Breast epithelium (tissue), 3 donors: Measurements from ENCODE around the gene CADM1.

Experiments
- CTCF ChIP-seq, 3 donors: fragments of 450-650 bp; IDR thresholded peaks; one replicate each; pipeline ENCODE4 v1.5.1; 2016 to 2017; ENCODE audit warnings: antibody characterized with exemption in 3 of 3, mild to moderate bottlenecking in 3 of 3, moderate library complexity in 3 of 3
- POLR2A ChIP-seq: fragments of 450-650 bp; IDR thresholded peaks from one replicate; pipeline ENCODE4 v1.6.1; 2016; ENCODE audit warnings: antibody characterized with exemption, mild to moderate bottlenecking, moderate library complexity
- POLR2AphosphoS5 ChIP-seq, 3 donors: sonication (generic); formaldehyde crosslinking; IDR thresholded peaks; one replicate each; pipeline ENCODE4 v1.6.1; 2017; ENCODE audit warnings: antibody characterized with exemption in 3 of 3

GRCh38 chr11:115368616-115369015 is 135.6 kb downstream of the CADM1 start:
- TF ChIP-seq CTCF (IDR thresholded peaks at IDR 0.05) = no peak
- no peak for TF ChIP-seq POLR2A
- TF ChIP-seq POLR2AphosphoS5 (IDR thresholded peaks at IDR 0.05) = no peak
